ENCODE data around the gene BCAS3. TPM values are rescaled to one million over a fixed set of nuclear protein-coding genes. Genes with fewer than 3 reads are reported as not detected.
"Not testable (repeated sequence)": the region's sequence is repeated elsewhere in the genome, so short reads cannot be mapped to it uniquely, and the experiment has no call there.

The BCAS3 gene
- total RNA-seq, 1 experiment from 2014 or later = 26.6 TPM

DNA sequence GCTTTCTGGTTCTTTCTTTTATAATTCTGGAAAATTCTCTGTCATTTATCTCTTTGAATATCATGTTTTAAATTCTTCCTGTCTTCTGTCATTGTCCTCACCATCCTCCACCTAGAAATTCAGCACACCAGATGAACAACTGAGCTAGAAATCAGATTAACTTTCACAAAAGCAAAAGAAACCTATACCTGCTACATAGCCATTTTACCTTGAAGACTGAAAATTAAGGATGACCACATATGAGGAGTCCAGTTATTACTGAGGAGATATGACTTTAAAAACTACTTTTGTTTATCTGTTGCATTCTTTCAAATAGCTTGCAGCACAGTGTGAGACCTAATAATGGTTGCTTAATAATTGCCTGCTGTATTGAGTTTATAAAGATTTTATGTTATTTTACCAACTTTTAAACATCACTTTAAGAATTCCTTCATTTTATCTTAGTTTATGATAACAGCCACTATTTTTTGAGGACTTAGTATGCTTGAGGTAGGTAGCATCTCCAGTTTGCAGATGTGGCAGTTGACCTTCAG, 104.3 kb downstream of the BCAS3 start:
- no peak for DNase-seq (ENCODE audit: extremely low read depth, low read depth)

- no peak for DNase-seq (ENCODE audit: extremely low read depth, low read depth)
These were observed 105.1 kb downstream of the BCAS3 start for GRCh38 chr17:60782742-60783141.

DNA sequence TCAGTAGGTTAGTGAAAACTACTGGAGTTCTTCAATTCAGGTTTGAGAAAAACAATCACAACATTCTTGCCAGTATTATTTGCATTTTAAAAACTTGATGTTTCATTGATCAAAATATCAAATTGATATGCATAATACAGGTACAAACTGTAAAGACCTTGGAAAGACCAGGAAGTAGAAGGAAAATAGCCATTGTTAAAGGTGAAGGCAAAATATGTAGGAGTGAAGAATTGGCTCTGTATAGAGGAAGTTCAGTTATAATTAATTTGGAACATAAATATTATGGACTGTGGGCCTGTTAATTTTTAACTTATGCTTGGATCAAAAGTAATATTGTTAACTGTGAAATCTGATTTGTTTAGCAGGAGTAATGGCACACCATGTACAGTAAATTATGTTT, 112.6 kb downstream of the BCAS3 start:
- DNase-seq (ENCODE audit: extremely low read depth, low read depth) = no peak

- DNase-seq (ENCODE audit: extremely low read depth, low read depth) = no peak
These were observed 114.7 kb downstream of the BCAS3 start for GRCh38 chr17:60792250-60792898.

DNA sequence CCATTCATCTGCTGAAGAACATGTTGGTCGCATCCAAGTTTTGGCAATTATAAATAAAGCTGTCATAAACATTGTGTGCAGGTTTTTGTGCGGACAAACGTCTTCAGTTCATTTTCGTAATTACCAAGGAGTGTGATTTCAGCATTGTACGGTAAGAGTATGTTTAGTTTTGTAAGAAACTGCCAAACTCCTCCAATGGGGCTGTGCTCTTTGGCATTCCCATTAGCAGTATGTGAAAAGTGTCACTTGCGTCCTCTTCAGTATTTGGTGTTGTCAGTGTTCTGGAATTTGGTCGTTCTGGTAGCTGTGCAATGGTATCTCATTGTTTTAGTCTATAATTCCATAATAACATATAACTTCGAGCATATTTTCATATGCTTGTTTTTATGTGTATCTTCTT, 120.9 kb downstream of the BCAS3 start:
- DNase-seq (ENCODE audit: extremely low read depth, low read depth) = no peak

- DNase-seq (ENCODE audit: extremely low read depth, low read depth) = no peak
These were observed 124.7 kb downstream of the BCAS3 start for GRCh38 chr17:60802377-60802776.

GRCh38 chr17:60803059-60803458, 125.4 kb downstream of the BCAS3 start:
- no peak for DNase-seq (ENCODE audit: extremely low read depth, low read depth)

GRCh38 chr17:60804831-60805230, 127.2 kb downstream of the BCAS3 start:
- no peak for DNase-seq (ENCODE audit: extremely low read depth, low read depth)

GRCh38 chr17:60809421-60809820, 131.8 kb downstream of the BCAS3 start:
- DNase-seq (ENCODE audit: extremely low read depth, low read depth) = no peak

DNA sequence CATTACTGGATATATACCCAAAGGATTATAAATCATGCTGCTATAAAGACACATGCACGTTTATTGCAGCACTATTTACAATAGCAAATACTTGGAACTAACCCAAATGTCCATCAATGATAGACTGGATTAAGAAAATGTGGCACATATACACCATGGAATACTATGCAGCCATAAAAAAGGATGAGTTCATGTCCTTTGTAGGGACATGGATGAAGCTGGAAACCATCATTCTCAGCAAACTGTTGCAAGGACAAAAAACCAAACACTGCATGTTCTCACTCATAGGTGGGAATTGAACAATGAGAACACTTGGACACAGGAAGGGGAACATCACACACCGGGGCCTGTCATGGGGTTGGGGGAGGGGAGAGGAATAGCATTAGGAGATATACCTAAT, 137.3 kb downstream of the BCAS3 start:
- DNase-seq (ENCODE audit: extremely low read depth, low read depth) = not testable (repeated sequence)

GRCh38 chr17:60817192-60817591, 139.5 kb downstream of the BCAS3 start:
- DNase-seq (ENCODE audit: extremely low read depth, low read depth) = peak; percentile 6

- DNase-seq (ENCODE audit: extremely low read depth, low read depth) = no peak
These were observed 141.9 kb downstream of the BCAS3 start for GRCh38 chr17:60819447-60820130.

- no peak for DNase-seq (ENCODE audit: extremely low read depth, low read depth)
These were observed 145.9 kb downstream of the BCAS3 start for GRCh38 chr17:60823515-60823914.

- DNase-seq (ENCODE audit: extremely low read depth, low read depth) = no peak
These were observed 147.7 kb downstream of the BCAS3 start for GRCh38 chr17:60825351-60825750.

DNA sequence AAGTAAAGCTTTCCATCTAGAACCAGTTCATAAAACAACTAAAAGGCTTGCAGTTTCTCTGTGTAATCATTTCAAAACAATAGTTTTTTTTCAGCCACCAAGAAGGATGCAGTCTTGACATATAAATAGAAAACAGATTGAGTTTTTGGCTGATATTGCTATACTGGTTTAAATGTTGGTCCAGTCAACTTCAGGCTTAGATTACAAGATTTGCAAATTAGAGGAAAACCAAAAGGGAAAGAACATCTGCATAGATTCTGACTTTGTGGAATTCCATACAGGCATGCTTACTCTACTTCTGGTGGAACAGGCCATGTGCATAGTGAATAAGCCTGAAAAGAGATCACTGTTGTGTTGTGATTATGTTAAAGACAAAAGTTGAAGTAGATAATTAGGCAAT, 150.3 kb downstream of the BCAS3 start:
- no peak for DNase-seq (ENCODE audit: extremely low read depth, low read depth)

- no peak for DNase-seq (ENCODE audit: extremely low read depth, low read depth)
These were observed 154.5 kb downstream of the BCAS3 start for GRCh38 chr17:60832151-60832585.

DNA sequence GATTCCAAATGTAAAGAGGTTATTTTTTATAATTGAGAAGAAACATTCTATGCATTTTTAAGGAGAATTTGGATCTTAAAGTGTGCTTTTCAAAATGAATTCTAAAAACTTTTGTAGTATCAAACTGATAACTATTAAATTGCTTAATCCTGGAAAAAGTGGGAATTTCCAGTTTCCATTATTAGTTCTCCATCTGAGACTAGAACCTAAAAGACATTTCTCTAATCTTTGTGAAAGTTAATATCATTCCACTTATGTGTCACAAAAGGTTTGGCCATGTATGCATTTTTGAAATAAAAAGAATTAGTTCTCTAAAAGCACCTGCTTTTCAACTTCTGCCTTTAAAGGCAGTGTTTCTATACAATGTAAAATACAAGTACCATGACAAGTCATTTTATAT, 155.0 kb downstream of the BCAS3 start:
- no peak for DNase-seq (ENCODE audit: extremely low read depth, low read depth)

- no peak for DNase-seq (ENCODE audit: extremely low read depth, low read depth)
These were observed 162.8 kb downstream of the BCAS3 start for GRCh38 chr17:60840456-60840855.

- no peak for DNase-seq (ENCODE audit: extremely low read depth, low read depth)
These were observed 167.4 kb downstream of the BCAS3 start for GRCh38 chr17:60845012-60845411.

- DNase-seq (ENCODE audit: extremely low read depth, low read depth) = no peak
These were observed 168.5 kb downstream of the BCAS3 start for GRCh38 chr17:60846175-60846574.

DNA sequence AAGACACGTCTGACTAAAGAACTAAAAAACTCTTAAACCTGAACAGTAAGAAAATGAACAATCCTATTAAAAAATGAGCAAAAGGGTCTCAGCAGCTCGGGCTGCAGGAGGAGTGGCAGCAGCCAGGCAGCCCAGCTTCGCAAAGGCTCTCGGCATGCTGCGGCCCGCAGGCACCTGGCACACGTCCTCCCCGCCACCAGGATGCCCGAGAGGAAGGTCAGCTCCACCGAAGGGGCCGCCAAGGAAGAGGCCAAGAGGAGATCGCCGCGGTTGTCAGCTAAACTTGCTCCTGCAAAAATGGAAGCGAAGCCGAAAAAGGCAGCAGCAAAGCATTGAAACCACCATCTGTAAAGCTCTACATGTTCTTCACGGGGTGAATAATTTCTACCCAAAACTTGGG, 173.5 kb downstream of the BCAS3 start:
- no peak for DNase-seq (ENCODE audit: extremely low read depth, low read depth)

GRCh38 chr17:60857556-60858080, 180.0 kb downstream of the BCAS3 start:
- no peak for DNase-seq (ENCODE audit: extremely low read depth, low read depth)

All from NCI-H460 (cell line).